ENCODE data around the gene ALG8. TPM values are rescaled to one million over a fixed set of nuclear protein-coding genes. Genes with fewer than 3 reads are reported as not detected.

The ALG8 gene
- total and polyA plus RNA-seq, 2 of the 8 experiments (the other 6 are each of a cell fraction or from before 2014, with no cell fraction given) = 66.7 to 84.3 TPM

DNA sequence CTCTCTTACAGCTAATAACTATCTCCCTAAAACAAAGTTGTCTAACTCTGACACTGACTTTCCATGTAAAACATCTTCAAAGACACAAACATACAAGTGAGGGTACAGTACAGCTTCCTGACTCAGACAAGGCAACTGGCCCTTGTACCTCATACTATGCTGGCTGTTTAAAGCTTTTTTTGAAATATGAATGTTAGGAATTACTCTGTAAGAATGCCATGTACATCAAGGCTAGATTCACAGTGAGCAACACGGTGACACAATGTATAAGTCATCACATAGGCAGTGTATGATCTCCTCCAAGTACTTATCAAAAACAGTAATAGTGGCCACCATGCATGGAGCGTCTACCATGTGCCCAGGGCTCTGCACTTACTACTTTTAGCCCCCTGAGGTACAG, 28.6 kb downstream of the ALG8 start:
- no peak overlapping the region for H3K14ac ChIP-seq (ENCODE audit: insufficient read length)
- peak overlapping the region; percentile 51; the same call in 1 of the 2 replicates for H4K8ac ChIP-seq (ENCODE audit: extremely low read depth, insufficient read depth, low read length)
- H3K18ac ChIP-seq (ENCODE audit: extremely low read depth, low read length) = no peak overlapping the region
- no peaks in the 10 kb centered on the region for H3K9me3 ChIP-seq (ENCODE audit: insufficient read depth in 2 of 2, low read depth in 1 of 2, low read length in 1 of 2)
- H2BK20ac ChIP-seq (ENCODE audit: low read length) = no peak overlapping the region
- 93% methylated on average over 2 of the region's 2 CpGs; no CpG with 5 or more reads in 1 of the 2 experiments for WGBS, 2 experiments (ENCODE audit: extremely low coverage in 1 of 2, insufficient coverage in 1 of 2, insufficient read length in 1 of 2, insufficient replicate concordance in 2 of 2, low coverage in 1 of 2, low lambda C conversion rate in 2 of 2, missing lambda C conversion rate in 1 of 2)
- H4K91ac ChIP-seq (replicated peaks; ENCODE audit: insufficient read length, low read length) = no peak overlapping the region
- no peak overlapping the region for H3K9ac ChIP-seq (replicated peaks in 1 of 4; ENCODE audit: extremely low read depth in 1 of 4, low read depth in 3 of 4, low read length in 3 of 4)
- peaks cover 2 to 47% (median 19%) of the 10 kb centered on the region in 4 experiments; a peak in 4 of 8 replicates for H3K36me3 ChIP-seq (ENCODE audit: control insufficient read depth in 2 of 4, insufficient read depth in 4 of 4, low read length in 3 of 4)
- H3K4me3 ChIP-seq (ENCODE audit: extremely low read depth in 1 of 4, insufficient read depth in 2 of 4, low read depth in 3 of 4, low read length in 4 of 4) = no peak overlapping the region
- DNase-seq (ENCODE audit: low read depth in 1 of 2, low spot score in 2 of 2) = no peak
- no peak overlapping the region for H2BK5ac ChIP-seq (ENCODE audit: low read depth, low read length)
- no peaks in the 10 kb centered on the region for H3K4me1 ChIP-seq (replicated peaks in 1 of 4; ENCODE audit: control insufficient read depth in 3 of 4, insufficient read depth in 4 of 4, low read length in 3 of 4)
- peaks cover 0 to 1% (median 0%) of the 10 kb centered on the region in 4 experiments; a peak in 1 of 7 replicates for H3K27me3 ChIP-seq (replicated peaks in 1 of 4; ENCODE audit: control insufficient read depth in 3 of 4, extremely low read depth in 1 of 4, insufficient read depth in 3 of 4, low read length in 3 of 4)
- no peak overlapping the region for H3K56ac ChIP-seq (replicated peaks; ENCODE audit: insufficient read length, low read depth, low read length)
- H3K4me2 ChIP-seq (ENCODE audit: insufficient read depth in 1 of 2, low read depth in 2 of 2, low read length in 2 of 2) = no peak overlapping the region
- FAIRE-seq = no peak
- H2AFZ ChIP-seq (ENCODE audit: low read length) = no peak overlapping the region
- H4K20me1 ChIP-seq (replicated peaks in 1 of 2; ENCODE audit: control insufficient read depth in 1 of 2, insufficient read depth in 2 of 2, low read length in 2 of 2) = peaks cover 0 to 1% of the 10 kb centered on the region in 2 experiments
- no peak overlapping the region for H3K4ac ChIP-seq (replicated peaks; ENCODE audit: insufficient read length, low read depth, low read length)
- no peak overlapping the region for H3K23ac ChIP-seq (ENCODE audit: insufficient read length)
- POLR2A ChIA-PET (ENCODE audit: partially characterized antibody) = interaction anchor here (1.1 to 1.7 kb wide), 2 partner anchors 16 to 19 kb away, joined by 3 to 5 read pairs; no protein-coding TSS in a partner anchor
- no peak overlapping the region for H2BK15ac ChIP-seq (ENCODE audit: low read length)
- H3K79me1 ChIP-seq (ENCODE audit: low read depth, low read length) = no peaks in the 10 kb centered on the region; the same call in 1 of the 2 replicates
- no peak overlapping the region for H2BK12ac ChIP-seq (ENCODE audit: low read depth, low read length)
- CTCF ChIA-PET (ENCODE audit: partially characterized antibody) = interaction anchor here (1.1 kb wide), 1 partner anchor 32 kb away, joined by 5 read pairs; no protein-coding TSS in a partner anchor
- H2BK120ac ChIP-seq (replicated peaks; ENCODE audit: low read depth, low read length) = no peak overlapping the region
- no peak overlapping the region for H4K5ac ChIP-seq (ENCODE audit: insufficient read length, low read depth, low read length)
- H3K23me2 ChIP-seq (ENCODE audit: low read depth, low read length) = no peaks in the 10 kb centered on the region; the same call in 1 of the 2 replicates
- H3K27ac ChIP-seq (ENCODE audit: low read depth, low read length) = no peak overlapping the region
- H3K79me2 ChIP-seq (ENCODE audit: control insufficient read depth in 1 of 2, insufficient read depth in 2 of 2, low read length in 2 of 2) = no peaks in the 10 kb centered on the region
- H2AK5ac ChIP-seq (ENCODE audit: low read depth, low read length) = no peak overlapping the region
- TF ChIP-seq RBBP5 (IDR thresholded peaks at IDR 0.05; ENCODE audit: borderline replicate concordance, low read depth, low read length) (no peak), POLR2A (IDR thresholded peaks at IDR 0.05; ENCODE audit: control extremely low read depth in 1 of 2, low read depth in 2 of 2, low read length in 2 of 2) (no peak), SP4 (IDR thresholded peaks at IDR 0.05; ENCODE audit: low read length) (no peak), RAD21 (IDR thresholded peaks at IDR 0.05 in 1 of 2, conservative IDR thresholded peaks at IDR 0.05 in 1 of 2; ENCODE audit: low read depth in 2 of 2, low read length in 2 of 2) (no peak), POLR2AphosphoS5 (IDR thresholded peaks at IDR 0.05; ENCODE audit: low read depth, low read length) (no peak), PHF8 (conservative IDR thresholded peaks at IDR 0.05; ENCODE audit: low read depth, low read length) (no peak), TAF7 (optimal IDR thresholded peaks at IDR 0.05; ENCODE audit: borderline replicate concordance, low read depth, low read length) (no peak), CREB1 (IDR thresholded peaks at IDR 0.05) (no peak), HDAC2 (IDR thresholded peaks at IDR 0.05; ENCODE audit: borderline replicate concordance in 1 of 2, low read depth in 2 of 2, low read length in 2 of 2) (no peak), TEAD4 (IDR thresholded peaks at IDR 0.05; ENCODE audit: low read depth, low read length) (no peak), EGR1 (IDR thresholded peaks at IDR 0.05; ENCODE audit: borderline replicate concordance, low read depth, low read length) (no peak), CBX8 (IDR thresholded peaks at IDR 0.05; ENCODE audit: borderline replicate concordance, low read depth, low read length) (no peak), SIX5 (IDR thresholded peaks at IDR 0.05; ENCODE audit: low read depth, low read length) (no peak)
- TF ChIP-seq, protein P1, sequence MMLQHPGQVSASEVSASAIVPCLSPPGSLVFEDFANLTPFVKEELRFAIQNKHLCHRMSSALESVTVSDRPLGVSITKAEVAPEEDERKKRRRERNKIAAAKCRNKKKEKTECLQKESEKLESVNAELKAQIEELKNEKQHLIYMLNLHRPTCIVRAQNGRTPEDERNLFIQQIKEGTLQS (IDR thresholded peaks at IDR 0.05; ENCODE audit: insufficient read depth, low read depth, low read length) = no peak
